Measurements from ENCODE around the gene HS3ST6.

DNA sequence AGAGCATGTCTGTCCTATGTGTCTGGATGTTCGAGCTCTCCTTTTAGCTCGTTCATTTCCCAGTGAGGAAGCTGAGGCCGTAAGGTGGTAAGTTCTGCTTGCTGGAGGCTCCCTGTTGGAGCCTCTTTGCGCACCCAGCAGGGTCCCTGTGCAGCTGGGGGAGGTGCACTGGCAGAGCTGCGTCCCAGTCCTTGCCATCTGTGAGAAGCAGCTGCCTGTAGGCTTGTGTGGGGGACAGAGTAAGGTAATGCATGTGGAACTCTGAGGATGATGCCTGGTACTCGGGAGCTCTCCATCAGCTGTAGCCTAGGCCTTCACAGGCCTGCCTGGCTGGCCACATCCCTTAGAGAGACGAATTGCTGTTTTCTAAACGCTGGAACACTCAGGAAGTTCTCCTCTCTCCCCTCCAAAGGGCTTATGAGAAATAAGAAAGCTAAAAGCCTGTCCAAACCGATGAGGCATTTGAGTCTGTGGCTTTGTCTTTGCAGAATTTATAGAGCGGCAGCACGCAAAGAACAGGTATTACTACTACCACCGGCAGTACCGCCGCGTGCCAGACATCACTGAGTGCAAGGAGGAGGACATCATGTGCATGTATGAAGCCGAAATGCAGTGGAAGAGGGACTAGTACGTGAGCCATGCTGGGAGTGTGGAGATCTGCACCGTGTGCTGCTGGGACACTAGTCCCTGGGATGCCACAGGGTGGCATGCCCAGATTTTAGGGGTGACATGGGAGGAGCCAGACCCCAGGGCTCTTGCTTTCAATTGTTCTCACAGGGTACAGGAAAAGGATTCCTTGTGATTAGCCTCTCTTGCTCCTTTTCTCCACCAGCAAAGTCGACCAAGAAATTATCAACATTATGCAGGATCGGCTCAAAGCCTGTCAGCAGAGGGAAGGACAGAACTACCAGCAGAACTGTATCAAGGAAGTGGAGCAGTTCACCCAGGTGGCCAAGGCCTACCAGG is 42.7 kb upstream of the HS3ST6 start:
- TF ChIP-seq GATA2 (IDR thresholded peaks at IDR 0.05; ENCODE audit: low read depth, low read length) (no peak), GATA3 (IDR thresholded peaks at IDR 0.05; ENCODE audit: low read depth, low read length) (no peak)
